ENCODE results near the gene PPP2R5A. TPM values are rescaled to one million over a fixed set of nuclear protein-coding genes. Genes with fewer than 3 reads are reported as not detected.

The PPP2R5A gene
- total RNA-seq (30.2 TPM), polyA plus RNA-seq (ENCODE audit: insufficient read depth in 1 of 8, insufficient read length in 8 of 8, low replicate concordance in 1 of 8) (10 to 100 TPM; 23.2 to 34.2 (median 28.4) TPM)
- long read RNA-seq, donor 1, partial matches to known transcripts = 0 of 1 reads
- long read RNA-seq, donor 1, other reads (novel, unspliced or antisense) = 0 of 1 reads
- long read RNA-seq, donor 2, partial matches to known transcripts = 0 of 1 reads
- long read RNA-seq, donor 2, other reads (novel, unspliced or antisense) = 0 of 1 reads
- long read RNA-seq, donor 3, partial matches to known transcripts = 0 of 3 reads
- long read RNA-seq, donor 3, other reads (novel, unspliced or antisense) = 0 of 3 reads
- long read RNA-seq, donor 4 = 0 reads
- long read RNA-seq, donor 5, transcript PPP2R5A-201 (13 exons, 3,128 nt) = major isoform, 7 of 29 reads
- long read RNA-seq, donor 5, partial matches to known transcripts = 22 of 29 reads
- long read RNA-seq, donor 5, other reads (novel, unspliced or antisense) = 0 of 29 reads
- long read RNA-seq, donor 6, transcript PPP2R5A-201 (13 exons, 3,128 nt) = major isoform, 8 of 32 reads
- long read RNA-seq, donor 6, partial matches to known transcripts = 24 of 32 reads
- long read RNA-seq, donor 6, other reads (novel, unspliced or antisense) = 0 of 32 reads
- long read RNA-seq, donor 7, partial matches to known transcripts = 0 of 3 reads
- long read RNA-seq, donor 7, other reads (novel, unspliced or antisense) = 0 of 3 reads
- long read RNA-seq, donor 8, partial matches to known transcripts = 0 of 1 reads
- long read RNA-seq, donor 8, other reads (novel, unspliced or antisense) = 0 of 1 reads
- long read RNA-seq, donor 9, partial matches to known transcripts = 0 of 1 reads
- long read RNA-seq, donor 9, other reads (novel, unspliced or antisense) = 0 of 1 reads
- long read RNA-seq, donor 10 = 0 reads
- long read RNA-seq, donor 11, partial matches to known transcripts = 0 of 2 reads
- long read RNA-seq, donor 11, other reads (novel, unspliced or antisense) = 0 of 2 reads

- peaks cover 2% of the 10 kb centered on the region for H3K27me3 ChIP-seq (ENCODE audit: control insufficient read depth, insufficient read depth, low read length)
- H3K4me3 ChIP-seq (ENCODE audit: low read length) = peak within 1 kb of the TSS; percentile 93
- peaks cover 11% of the 10 kb centered on the region for H3K4me1 ChIP-seq (ENCODE audit: control insufficient read depth, insufficient read depth, low read length)
- peak; percentile 99 for DNase-seq
- WGBS (ENCODE audit: insufficient coverage) = under 1% methylated on average over 66 of the region's 92 CpGs
- H3K36me3 ChIP-seq (ENCODE audit: control insufficient read depth, insufficient read depth, low read length) = no peaks in the 10 kb centered on the region
- H3K9me3 ChIP-seq (replicated peaks; ENCODE audit: control insufficient read depth, low read depth, low read length) = no peaks in the 10 kb centered on the region
- peak within 1 kb of the TSS; percentile 98 for H3K27ac ChIP-seq (ENCODE audit: low read length)
These were observed at the start of gene PPP2R5A for GRCh38 chr1:212284744-212285684. PPP2R5A (plus strand) TSS chr1:212285410; CDS start chr1:212286111, 701 bp downstream.

- 97% methylated on average over 4 of the region's 5 CpGs for WGBS (ENCODE audit: insufficient coverage)
- H3K27me3 ChIP-seq (ENCODE audit: control insufficient read depth, insufficient read depth, low read length) = no peaks in the 10 kb centered on the region
- H3K4me1 ChIP-seq (ENCODE audit: control insufficient read depth, insufficient read depth, low read length) = peaks cover 19% of the 10 kb centered on the region
- no peaks in the 10 kb centered on the region for H3K9me3 ChIP-seq (replicated peaks; ENCODE audit: control insufficient read depth, low read depth, low read length)
- no peak for DNase-seq
- H3K4me3 ChIP-seq (ENCODE audit: low read length) = no peak overlapping the region
- H3K36me3 ChIP-seq (ENCODE audit: control insufficient read depth, insufficient read depth, low read length) = no peaks in the 10 kb centered on the region
- no peak overlapping the region for H3K27ac ChIP-seq (ENCODE audit: low read length)
These were observed 49.4 kb upstream of the PPP2R5A start for GRCh38 chr1:212235857-212236256.

- H3K27me3 ChIP-seq (ENCODE audit: control insufficient read depth, insufficient read depth, low read length) = no peaks in the 10 kb centered on the region
- 83% methylated on average over 2 of the region's 3 CpGs for WGBS (ENCODE audit: insufficient coverage)
- H3K4me3 ChIP-seq (ENCODE audit: low read length) = no peak overlapping the region
- no peaks in the 10 kb centered on the region for H3K36me3 ChIP-seq (ENCODE audit: control insufficient read depth, insufficient read depth, low read length)
- H3K9me3 ChIP-seq (replicated peaks; ENCODE audit: control insufficient read depth, low read depth, low read length) = no peaks in the 10 kb centered on the region
- DNase-seq = no peak
- H3K4me1 ChIP-seq (ENCODE audit: control insufficient read depth, insufficient read depth, low read length) = peaks cover 19% of the 10 kb centered on the region
- H3K27ac ChIP-seq (ENCODE audit: low read length) = no peak overlapping the region
These were observed 48.5 kb upstream of the PPP2R5A start for GRCh38 chr1:212236664-212237220.

- Histone ChIP-seq H3K9me3 (replicated peaks; ENCODE audit: control insufficient read depth, low read depth, low read length) (no peaks in the 10 kb centered on the region), H3K36me3 (ENCODE audit: control insufficient read depth, insufficient read depth, low read length) (no peaks in the 10 kb centered on the region), H3K27me3 (ENCODE audit: control insufficient read depth, insufficient read depth, low read length) (no peaks in the 10 kb centered on the region), H3K27ac (ENCODE audit: low read length) (no peak overlapping the region), H3K4me3 (ENCODE audit: low read length) (no peak overlapping the region), H3K4me1 (ENCODE audit: control insufficient read depth, insufficient read depth, low read length) (peaks cover 20% of the 10 kb centered on the region)
- no peak for DNase-seq
These were observed 47.6 kb upstream of the PPP2R5A start for GRCh38 chr1:212237651-212238050.

GRCh38 chr1:212238552-212238951 is 46.7 kb upstream of the PPP2R5A start:
- DNase-seq = no peak
- Histone ChIP-seq H3K27me3 (ENCODE audit: control insufficient read depth, insufficient read depth, low read length) (no peaks in the 10 kb centered on the region), H3K4me3 (ENCODE audit: low read length) (no peak overlapping the region), H3K27ac (ENCODE audit: low read length) (no peak overlapping the region), H3K4me1 (ENCODE audit: control insufficient read depth, insufficient read depth, low read length) (peaks cover 21% of the 10 kb centered on the region), H3K9me3 (replicated peaks; ENCODE audit: control insufficient read depth, low read depth, low read length) (no peaks in the 10 kb centered on the region), H3K36me3 (ENCODE audit: control insufficient read depth, insufficient read depth, low read length) (no peaks in the 10 kb centered on the region)
- WGBS (ENCODE audit: insufficient coverage) = 75% methylated on average over 1 of the region's 4 CpGs

GRCh38 chr1:212241501-212241900 is 43.7 kb upstream of the PPP2R5A start:
- Histone ChIP-seq H3K4me3 (ENCODE audit: low read length) (no peak overlapping the region), H3K36me3 (ENCODE audit: control insufficient read depth, insufficient read depth, low read length) (no peaks in the 10 kb centered on the region), H3K9me3 (replicated peaks; ENCODE audit: control insufficient read depth, low read depth, low read length) (no peaks in the 10 kb centered on the region), H3K27ac (ENCODE audit: low read length) (no peak overlapping the region), H3K4me1 (ENCODE audit: control insufficient read depth, insufficient read depth, low read length) (peaks cover 13% of the 10 kb centered on the region), H3K27me3 (ENCODE audit: control insufficient read depth, insufficient read depth, low read length) (no peaks in the 10 kb centered on the region)
- 90% methylated on average over 1 of the region's 2 CpGs for WGBS (ENCODE audit: insufficient coverage)
- DNase-seq = no peak

- 100% methylated on average over 1 of the region's 4 CpGs for WGBS (ENCODE audit: insufficient coverage)
- Histone ChIP-seq H3K9me3 (replicated peaks; ENCODE audit: control insufficient read depth, low read depth, low read length) (no peaks in the 10 kb centered on the region), H3K27me3 (ENCODE audit: control insufficient read depth, insufficient read depth, low read length) (no peaks in the 10 kb centered on the region), H3K36me3 (ENCODE audit: control insufficient read depth, insufficient read depth, low read length) (no peaks in the 10 kb centered on the region), H3K4me1 (ENCODE audit: control insufficient read depth, insufficient read depth, low read length) (peaks cover 15% of the 10 kb centered on the region), H3K27ac (ENCODE audit: low read length) (peak overlapping the region; percentile 5), H3K4me3 (ENCODE audit: low read length) (no peak overlapping the region)
- no peak for DNase-seq
These were observed 43.3 kb upstream of the PPP2R5A start for GRCh38 chr1:212241957-212242287.

GRCh38 chr1:212242288-212242984 is 42.8 kb upstream of the PPP2R5A start:
- no peaks in the 10 kb centered on the region for H3K9me3 ChIP-seq (replicated peaks; ENCODE audit: control insufficient read depth, low read depth, low read length)
- no peaks in the 10 kb centered on the region for H3K27me3 ChIP-seq (ENCODE audit: control insufficient read depth, insufficient read depth, low read length)
- H3K4me1 ChIP-seq (ENCODE audit: control insufficient read depth, insufficient read depth, low read length) = peaks cover 19% of the 10 kb centered on the region
- WGBS (ENCODE audit: insufficient coverage) = 70% methylated on average over 8 of the region's 11 CpGs
- H3K27ac ChIP-seq (ENCODE audit: low read length) = peak overlapping the region; percentile 5
- no peaks in the 10 kb centered on the region for H3K36me3 ChIP-seq (ENCODE audit: control insufficient read depth, insufficient read depth, low read length)
- no peak for DNase-seq
- H3K4me3 ChIP-seq (ENCODE audit: low read length) = no peak overlapping the region

- Histone ChIP-seq H3K27me3 (ENCODE audit: control insufficient read depth, insufficient read depth, low read length) (no peaks in the 10 kb centered on the region), H3K4me3 (ENCODE audit: low read length) (no peak overlapping the region), H3K27ac (ENCODE audit: low read length) (no peak overlapping the region), H3K9me3 (replicated peaks; ENCODE audit: control insufficient read depth, low read depth, low read length) (no peaks in the 10 kb centered on the region), H3K4me1 (ENCODE audit: control insufficient read depth, insufficient read depth, low read length) (peaks cover 20% of the 10 kb centered on the region), H3K36me3 (ENCODE audit: control insufficient read depth, insufficient read depth, low read length) (no peaks in the 10 kb centered on the region)
- WGBS (ENCODE audit: insufficient coverage) = no CpG with 5 or more reads among the region's 1 CpG
- DNase-seq = no peak
These were observed 42.3 kb upstream of the PPP2R5A start for GRCh38 chr1:212242985-212243308.
